Fibroblast of skin of right quadriceps (primary cell): ENCODE data around the gene TBC1D10B.
"Not testable (repeated sequence)": the region's sequence is repeated elsewhere in the genome, so short reads cannot be mapped to it uniquely, and the experiment has no call there.

ENCODE experiments used
- DNase-seq: peaks from one replicate; pipeline ENCODE4 v3.0.0-alpha.2; 2013

TBC1D10B gene

GRCh38 chr16:30324220-30324619 lies 46.1 kb downstream of the TBC1D10B start:
- not testable (repeated sequence) for DNase-seq

GRCh38 chr16:30318647-30319046 lies 51.6 kb downstream of the TBC1D10B start:
- DNase-seq, result not testable (repeated sequence)

GRCh38 chr16:30310937-30311336 lies 59.4 kb downstream of the TBC1D10B start:
- not testable (repeated sequence) for DNase-seq

- not testable (repeated sequence) for DNase-seq
Measured at GRCh38 chr16:30309255-30309654, 61.0 kb downstream of the TBC1D10B start.
